Osteocyte (in vitro differentiated cells): ENCODE data around the gene BICRAL. TPM values are rescaled to one million over a fixed set of nuclear protein-coding genes. Genes with fewer than 3 reads are reported as not detected.
A peak's percentile ranks its signal among the peaks of the same experiment; 100 is the strongest.
"Not testable (repeated sequence)": the region's sequence is repeated elsewhere in the genome, so short reads cannot be mapped to it uniquely, and the experiment has no call there.

ENCODE experiments used
- DNase-seq: peaks from one replicate; pipeline ENCODE4 v3.0.0; 2021; ENCODE audit warnings: mixed read lengths; ENCODE audit not compliant: unreplicated experiment; ENCODE audit errors: extremely low spot score
- H3K27ac Mint-ChIP-seq: one replicate; pipeline ENCODE4 v1.8.0; 2021; ENCODE audit warnings: mild to moderate bottlenecking, mixed read lengths; ENCODE audit not compliant: unreplicated experiment
- H3K27me3 Mint-ChIP-seq: one replicate; pipeline ENCODE4 v1.8.0; 2021; ENCODE audit warnings: mixed read lengths; ENCODE audit not compliant: unreplicated experiment
- H3K36me3 Mint-ChIP-seq: one replicate; pipeline ENCODE4 v1.8.0; 2021; ENCODE audit warnings: mixed read lengths; ENCODE audit not compliant: unreplicated experiment
- H3K4me1 Mint-ChIP-seq: one replicate; pipeline ENCODE4 v1.8.0; 2021; ENCODE audit warnings: mixed read lengths; ENCODE audit not compliant: unreplicated experiment
- H3K4me3 Mint-ChIP-seq: one replicate; pipeline ENCODE4 v1.8.0; 2021; ENCODE audit warnings: mild to moderate bottlenecking, moderate library complexity, mixed read lengths; ENCODE audit not compliant: unreplicated experiment
- H3K9me3 Mint-ChIP-seq: one replicate; pipeline ENCODE4 v1.8.0; 2021; ENCODE audit warnings: mixed read lengths; ENCODE audit not compliant: unreplicated experiment
- CTCF ChIP-seq: fragments of 200-600 bp; sonication (generic); IDR thresholded peaks from 2 replicates; pipeline ENCODE4 v1.5.0; 2021; ENCODE audit warnings: antibody characterized with exemption, mild to moderate bottlenecking, moderate library complexity
- total RNA-seq: library from RNA; stranded (reverse); gene quantifications from 2 replicates; pipeline ENCODE4 v1.2.1, GENCODE V29; 2021

BICRAL gene
- total RNA-seq, 1 donor from 2014 or later, result 12.7 TPM

- Mint-ChIP-seq H3K27me3 (no peaks in the 10 kb centered on the region), H3K4me1 (no peaks in the 10 kb centered on the region), H3K27ac (no peak overlapping the region), H3K36me3 (peaks cover 11% of the 10 kb centered on the region), H3K9me3 (no peaks in the 10 kb centered on the region), H3K4me3 (no peak overlapping the region)
- no peak for TF ChIP-seq CTCF
- DNase-seq, result no peak
Observed at GRCh38 chr6:42870145-42870936, 88.5 kb downstream of the BICRAL start.

GRCh38 chr6:42871711-42872110 lies 89.9 kb downstream of the BICRAL start:
- Mint-ChIP-seq H3K9me3 (no peaks in the 10 kb centered on the region), H3K36me3 (peaks cover 6% of the 10 kb centered on the region), H3K27ac (no peak overlapping the region), H3K27me3 (no peaks in the 10 kb centered on the region), H3K4me1 (no peaks in the 10 kb centered on the region), H3K4me3 (no peak overlapping the region)
- DNase-seq, result no peak
- no peak for TF ChIP-seq CTCF

- H3K4me3 Mint-ChIP-seq, result no peak overlapping the region
- TF ChIP-seq CTCF, result no peak
- no peak for DNase-seq
- H3K36me3 Mint-ChIP-seq, result no peaks in the 10 kb centered on the region
- no peaks in the 10 kb centered on the region for H3K9me3 Mint-ChIP-seq
- no peaks in the 10 kb centered on the region for H3K27me3 Mint-ChIP-seq
- H3K4me1 Mint-ChIP-seq, result peaks cover 2% of the 10 kb centered on the region
- H3K27ac Mint-ChIP-seq, result no peak overlapping the region
Observed at GRCh38 chr6:42873313-42873712, 91.5 kb downstream of the BICRAL start.

GRCh38 chr6:42877695-42878094 lies 95.8 kb downstream of the BICRAL start:
- Mint-ChIP-seq H3K4me3 (peak overlapping the region; percentile 33), H3K36me3 (no peaks in the 10 kb centered on the region), H3K27ac (peak overlapping the region; percentile 76), H3K9me3 (no peaks in the 10 kb centered on the region), H3K27me3 (no peaks in the 10 kb centered on the region), H3K4me1 (peaks cover 20% of the 10 kb centered on the region)
- TF ChIP-seq CTCF, result no peak
- DNase-seq, result no peak

- DNase-seq, result peak; percentile 90
- H3K4me1 Mint-ChIP-seq, result peaks cover 20% of the 10 kb centered on the region
- peaks cover 14% of the 10 kb centered on the region for H3K36me3 Mint-ChIP-seq
- peak within 1 kb of the TSS; percentile 100 for H3K4me3 Mint-ChIP-seq
- H3K9me3 Mint-ChIP-seq, result no peaks in the 10 kb centered on the region
- H3K27ac Mint-ChIP-seq, result peak within 1 kb of the TSS; percentile 100
- H3K27me3 Mint-ChIP-seq, result no peaks in the 10 kb centered on the region
- TF ChIP-seq CTCF, result no peak
Observed at GRCh38 chr6:42879372-42880239, 97.8 kb downstream of the BICRAL start, which contains the start of gene RPL7L1. RPL7L1 (plus strand) TSS chr6:42879616; CDS start chr6:42879911, 295 bp downstream.

- H3K9me3 Mint-ChIP-seq, DNase-seq, H3K27me3 Mint-ChIP-seq: not testable (repeated sequence)
- peaks cover 16% of the 10 kb centered on the region for H3K36me3 Mint-ChIP-seq
- peak overlapping the region; percentile 100 for H3K27ac Mint-ChIP-seq
- peak overlapping the region; percentile 100 for H3K4me3 Mint-ChIP-seq
- peaks cover 20% of the 10 kb centered on the region for H3K4me1 Mint-ChIP-seq
Observed at GRCh38 chr6:42880240-42880817, 98.5 kb downstream of the BICRAL start.

- Mint-ChIP-seq H3K4me1 (peaks cover 20% of the 10 kb centered on the region), H3K36me3 (peaks cover 19% of the 10 kb centered on the region), H3K4me3 (peak overlapping the region; percentile 100), H3K27ac (peak overlapping the region; percentile 100)
- not testable (repeated sequence) for H3K9me3 Mint-ChIP-seq, DNase-seq, H3K27me3 Mint-ChIP-seq
Observed at GRCh38 chr6:42880871-42881270, 99.0 kb downstream of the BICRAL start.
